Keratinocyte (primary cell): Measurements from ENCODE around the gene NOSIP.

Experiments used
- EZH2 ChIP-seq: IDR thresholded peaks from one replicate; pipeline ENCODE4 v1.6.1; 2012; ENCODE audit warnings: inconsistent platforms, mild to moderate bottlenecking, low read length, moderate library complexity
- TF ChIP-seq, protein P1 (sequence below), 3 experiments: IDR thresholded peaks in 1 of 3; conservative IDR thresholded peaks in 1 of 3; optimal IDR thresholded peaks in 1 of 3; 2 replicates in 2 of 3; 3 replicates in 1 of 3; pipeline versions ENCODE3 to v1.5.1; 2011; ENCODE audit warnings: low read length in 3 of 3, mild to moderate bottlenecking in 3 of 3, moderate library complexity in 2 of 3, control low read depth in 1 of 3, inconsistent platforms in 1 of 3; ENCODE audit not compliant: insufficient read depth in 2 of 3; ENCODE audit errors: extremely low read depth in 1 of 3

DNA sequence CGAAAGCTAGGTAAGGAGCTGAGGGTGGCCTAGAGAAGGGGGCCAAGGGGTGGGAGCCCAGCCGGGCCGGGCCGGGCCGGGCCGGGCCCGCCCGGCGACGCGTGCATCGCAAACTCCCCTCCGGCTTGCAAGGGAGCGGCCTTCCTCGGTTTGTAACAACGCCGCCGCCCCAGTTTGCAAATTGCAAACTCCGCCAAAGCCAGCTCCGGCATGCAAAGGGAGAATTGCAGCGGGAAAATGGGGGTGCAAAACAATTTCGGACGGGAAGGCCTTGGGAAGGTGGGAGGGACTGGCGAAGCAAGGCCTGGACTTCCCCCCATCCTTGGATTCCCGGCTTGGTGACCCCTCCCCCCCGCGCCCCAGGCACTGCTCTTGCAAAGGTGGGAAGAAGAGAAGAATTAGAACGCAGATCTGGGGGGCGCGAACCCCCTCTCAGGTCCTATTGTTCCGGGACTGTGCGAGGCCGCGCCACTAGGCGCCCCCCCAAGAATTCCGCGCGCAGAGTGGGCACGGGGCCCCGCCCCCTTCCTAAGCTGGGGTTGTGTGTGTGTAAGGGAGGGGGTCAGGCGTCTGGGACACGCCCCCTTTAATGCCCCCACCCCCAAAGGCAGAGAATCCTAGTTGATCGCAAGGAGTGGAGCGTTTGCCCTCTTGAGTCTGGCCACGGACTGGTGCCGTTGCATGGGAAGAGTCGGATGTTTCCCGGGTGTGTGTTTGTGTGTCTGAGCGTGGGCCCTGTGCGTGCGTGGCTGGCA is 11.6 kb upstream of the NOSIP start:
- TF ChIP-seq, protein P1, sequence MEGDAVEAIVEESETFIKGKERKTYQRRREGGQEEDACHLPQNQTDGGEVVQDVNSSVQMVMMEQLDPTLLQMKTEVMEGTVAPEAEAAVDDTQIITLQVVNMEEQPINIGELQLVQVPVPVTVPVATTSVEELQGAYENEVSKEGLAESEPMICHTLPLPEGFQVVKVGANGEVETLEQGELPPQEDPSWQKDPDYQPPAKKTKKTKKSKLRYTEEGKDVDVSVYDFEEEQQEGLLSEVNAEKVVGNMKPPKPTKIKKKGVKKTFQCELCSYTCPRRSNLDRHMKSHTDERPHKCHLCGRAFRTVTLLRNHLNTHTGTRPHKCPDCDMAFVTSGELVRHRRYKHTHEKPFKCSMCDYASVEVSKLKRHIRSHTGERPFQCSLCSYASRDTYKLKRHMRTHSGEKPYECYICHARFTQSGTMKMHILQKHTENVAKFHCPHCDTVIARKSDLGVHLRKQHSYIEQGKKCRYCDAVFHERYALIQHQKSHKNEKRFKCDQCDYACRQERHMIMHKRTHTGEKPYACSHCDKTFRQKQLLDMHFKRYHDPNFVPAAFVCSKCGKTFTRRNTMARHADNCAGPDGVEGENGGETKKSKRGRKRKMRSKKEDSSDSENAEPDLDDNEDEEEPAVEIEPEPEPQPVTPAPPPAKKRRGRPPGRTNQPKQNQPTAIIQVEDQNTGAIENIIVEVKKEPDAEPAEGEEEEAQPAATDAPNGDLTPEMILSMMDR (optimal IDR thresholded peaks at IDR 0.05 in 1 of 3, IDR thresholded peaks at IDR 0.05 in 1 of 3, conservative IDR thresholded peaks at IDR 0.05 in 1 of 3; ENCODE audit: extremely low read depth in 1 of 3, insufficient read depth in 2 of 3, low read length in 3 of 3): no peak
- no peak for TF ChIP-seq EZH2
